ENCODE measurements around the gene DNAAF9. TPM values are rescaled to one million over a fixed set of nuclear protein-coding genes. Genes with fewer than 3 reads are reported as not detected.
A peak's percentile ranks its signal among the peaks of the same experiment; 100 is the strongest.
"Not testable (repeated sequence)": the region's sequence is repeated elsewhere in the genome, so short reads cannot be mapped to it uniquely, and the experiment has no call there.

DNAAF9 gene
- total and polyA plus RNA-seq, 2 donors = 2.8 to 6.2 TPM

DNA sequence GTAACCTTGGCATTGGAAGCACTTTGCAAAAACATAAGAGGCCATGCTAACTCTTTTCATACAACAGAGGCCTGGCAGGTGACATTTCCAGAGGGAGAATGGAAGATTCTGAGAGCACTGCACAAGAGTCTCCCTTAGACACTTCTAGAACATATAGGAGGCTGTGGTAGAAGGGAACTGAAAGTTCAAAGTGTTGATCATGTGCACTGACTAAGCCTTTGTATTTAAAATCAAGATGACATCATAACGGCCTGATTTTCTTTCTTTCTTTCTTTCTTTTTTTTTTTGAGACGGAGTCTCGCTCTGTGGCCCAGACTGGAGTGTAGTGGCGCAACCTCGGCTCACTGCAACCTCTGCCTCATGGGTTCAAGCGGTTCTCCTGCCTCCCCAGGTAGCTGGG, 26.8 kb upstream of the DNAAF9 start:
- no peaks in the 10 kb centered on the region for H3K9me3 ChIP-seq (ENCODE audit: control insufficient read depth in 2 of 2, insufficient read depth in 1 of 2, low read length in 1 of 2)

DNA sequence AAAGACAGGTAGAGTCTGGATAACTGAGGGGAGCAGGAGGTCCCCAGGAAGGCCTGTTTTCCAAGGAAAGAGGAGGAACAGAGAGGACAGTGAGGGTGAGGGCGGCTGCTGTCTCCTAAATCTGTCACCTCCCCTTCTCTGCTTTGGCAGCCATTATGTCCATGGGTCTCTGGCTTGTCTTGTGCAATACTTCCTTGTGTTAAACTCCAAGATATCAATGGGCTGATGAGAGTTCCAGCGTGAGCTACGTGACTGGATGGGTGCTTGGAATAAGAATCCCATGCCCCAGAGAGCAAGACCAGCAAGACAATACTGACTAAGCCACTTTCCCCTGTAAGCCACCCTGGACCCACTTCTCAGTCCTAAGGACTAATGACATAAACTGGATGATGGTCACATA, 26.3 kb upstream of the DNAAF9 start:
- H3K4me1 ChIP-seq (ENCODE audit: control insufficient read depth in 2 of 2, insufficient read depth in 2 of 2, low read length in 2 of 2) = peaks cover 0 to 3% of the 10 kb centered on the region in 2 donors
- H3K27ac ChIP-seq (ENCODE audit: low read depth in 1 of 2, low read length in 1 of 2) = no peak overlapping the region
- DNase-seq (ENCODE audit: low read depth in 6 of 9, low spot score in 9 of 9) = no peak
- H3K27me3 ChIP-seq (ENCODE audit: control insufficient read depth in 2 of 2, insufficient read depth in 1 of 2, low read length in 1 of 2) = peaks cover 0 to 7% of the 10 kb centered on the region in 2 donors
- no peak overlapping the region for H3K4me3 ChIP-seq (ENCODE audit: low read length in 2 of 2)
- WGBS = 79% methylated on average over 3 of the region's 3 CpGs
- no peaks in the 10 kb centered on the region for H3K9me3 ChIP-seq (ENCODE audit: control insufficient read depth in 2 of 2, insufficient read depth in 1 of 2, low read length in 1 of 2)
- no peaks in the 10 kb centered on the region for H3K36me3 ChIP-seq (ENCODE audit: control insufficient read depth in 2 of 2, insufficient read depth in 2 of 2, low read length in 1 of 2)

More for the DNA sequence above, 26.8 kb upstream of the DNAAF9 start:
- Histone ChIP-seq H3K27me3 (ENCODE audit: control insufficient read depth in 2 of 2, insufficient read depth in 1 of 2, low read length in 1 of 2) (peaks cover 0 to 7% of the 10 kb centered on the region in 2 donors), H3K27ac (ENCODE audit: low read depth in 1 of 2, low read length in 1 of 2) (no peak overlapping the region), H3K36me3 (ENCODE audit: control insufficient read depth in 2 of 2, insufficient read depth in 2 of 2, low read length in 1 of 2) (no peaks in the 10 kb centered on the region), H3K4me3 (ENCODE audit: low read length in 2 of 2) (no peak overlapping the region), H3K4me1 (ENCODE audit: control insufficient read depth in 2 of 2, insufficient read depth in 2 of 2, low read length in 2 of 2) (peaks cover 0 to 3% of the 10 kb centered on the region in 2 donors)
- DNase-seq (ENCODE audit: low read depth in 6 of 9, low spot score in 9 of 9) = no peak
- 96% methylated on average over 6 of the region's 6 CpGs for WGBS

DNA sequence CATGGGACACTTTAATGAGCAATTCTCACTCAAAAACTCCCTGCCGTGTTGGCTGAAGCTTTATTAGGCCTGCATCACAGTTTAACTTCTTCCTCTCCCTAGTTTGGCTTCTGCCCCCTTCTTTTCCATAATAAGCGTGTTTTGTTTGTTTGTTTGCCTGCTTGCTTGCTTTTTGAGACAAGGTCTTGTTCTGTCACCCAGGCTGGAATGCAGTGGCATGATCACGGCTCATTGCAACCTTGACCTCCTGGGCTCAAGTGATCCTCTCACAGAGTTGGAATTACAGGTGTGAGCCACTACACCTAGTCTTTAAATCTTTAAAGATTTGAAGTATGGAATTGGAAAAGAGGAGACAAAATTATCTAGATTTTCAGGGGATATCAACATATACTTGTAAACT, 25.4 kb upstream of the DNAAF9 start:
- no peaks in the 10 kb centered on the region for H3K36me3 ChIP-seq (ENCODE audit: control insufficient read depth in 2 of 2, insufficient read depth in 2 of 2, low read length in 1 of 2)
- peaks cover 0 to 3% of the 10 kb centered on the region in 2 donors for H3K4me1 ChIP-seq (ENCODE audit: control insufficient read depth in 2 of 2, insufficient read depth in 2 of 2, low read length in 2 of 2)
- DNase-seq (ENCODE audit: low read depth in 6 of 9, low spot score in 9 of 9) = no peak
- 96% methylated on average over 3 of the region's 3 CpGs for WGBS
- H3K9me3 ChIP-seq (ENCODE audit: control insufficient read depth in 2 of 2, insufficient read depth in 1 of 2, low read length in 1 of 2) = no peaks in the 10 kb centered on the region
- no peak overlapping the region for H3K4me3 ChIP-seq (ENCODE audit: low read length in 2 of 2)
- peaks cover 0 to 7% of the 10 kb centered on the region in 2 donors for H3K27me3 ChIP-seq (ENCODE audit: control insufficient read depth in 2 of 2, insufficient read depth in 1 of 2, low read length in 1 of 2)
- no peak overlapping the region for H3K27ac ChIP-seq (ENCODE audit: low read depth in 1 of 2, low read length in 1 of 2)

DNA sequence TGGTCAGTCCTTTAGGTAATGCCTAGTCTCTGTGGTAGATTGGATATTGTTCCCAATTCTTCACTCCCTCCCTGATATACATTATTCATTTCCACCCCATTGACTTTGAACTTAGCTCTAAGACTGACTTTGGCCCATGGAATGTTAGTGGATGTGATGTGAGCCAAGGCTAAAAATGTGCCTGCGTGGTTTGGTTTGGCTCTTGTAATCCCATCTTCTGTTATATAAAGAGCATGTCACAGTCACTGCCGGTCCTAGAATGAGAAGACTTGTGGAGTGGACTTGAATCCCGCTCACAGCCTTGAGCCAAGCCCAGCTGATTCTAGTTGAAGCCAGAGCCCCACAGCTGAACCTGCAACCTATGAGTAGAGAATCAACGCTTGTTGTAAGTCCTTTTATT, 23.6 kb upstream of the DNAAF9 start:
- H3K9me3 ChIP-seq (ENCODE audit: control insufficient read depth in 2 of 2, insufficient read depth in 1 of 2, low read length in 1 of 2) = no peaks in the 10 kb centered on the region
- no peaks in the 10 kb centered on the region for H3K36me3 ChIP-seq (ENCODE audit: control insufficient read depth in 2 of 2, insufficient read depth in 2 of 2, low read length in 1 of 2)
- 98% methylated on average over 4 of the region's 4 CpGs for WGBS
- H3K27me3 ChIP-seq (ENCODE audit: control insufficient read depth in 2 of 2, insufficient read depth in 1 of 2, low read length in 1 of 2) = peaks cover 0 to 7% of the 10 kb centered on the region in 2 donors
- H3K27ac ChIP-seq (ENCODE audit: low read depth in 1 of 2, low read length in 1 of 2) = no peak overlapping the region
- no peak overlapping the region for H3K4me3 ChIP-seq (ENCODE audit: low read length in 2 of 2)
- H3K4me1 ChIP-seq (ENCODE audit: control insufficient read depth in 2 of 2, insufficient read depth in 2 of 2, low read length in 2 of 2) = peaks cover 0 to 3% of the 10 kb centered on the region in 2 donors
- DNase-seq (ENCODE audit: low read depth in 6 of 9, low spot score in 9 of 9) = no peak

DNA sequence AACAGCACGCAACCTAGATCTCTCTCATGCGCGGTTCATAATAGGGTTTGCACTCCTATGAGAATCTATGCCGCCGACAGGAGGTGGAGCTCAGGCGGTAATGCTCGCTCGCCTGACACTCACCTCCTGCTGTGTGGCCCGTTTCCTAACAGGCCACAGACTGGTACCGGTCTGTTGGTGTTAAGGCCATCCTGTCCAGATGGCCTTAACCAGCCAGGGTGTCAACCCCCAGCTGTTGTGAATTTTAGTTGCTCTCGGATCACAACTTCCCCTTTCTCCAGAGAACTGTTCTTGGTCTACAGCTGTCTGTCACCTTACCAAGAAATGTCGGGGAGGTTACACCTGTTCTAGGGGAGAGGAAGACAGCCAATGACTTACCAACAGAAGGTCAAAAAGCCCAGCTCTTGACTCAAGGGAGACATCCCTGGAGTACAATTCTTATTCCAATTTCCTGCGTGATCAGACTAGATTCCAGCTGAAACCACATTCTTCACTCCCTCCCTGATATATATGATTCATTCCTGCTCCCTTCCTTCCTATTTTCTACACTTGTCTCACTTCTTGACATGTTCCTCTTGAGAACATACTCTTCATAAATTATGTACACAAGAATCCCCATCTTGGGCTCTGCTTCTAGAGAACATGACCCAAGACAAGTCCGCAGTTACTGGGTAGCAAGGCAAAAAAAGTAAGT, 23.1 kb upstream of the DNAAF9 start:
- DNase-seq (ENCODE audit: low read depth in 6 of 9, low spot score in 9 of 9) = peak in 2 of 9 donors; percentile 6 to 9
- H3K36me3 ChIP-seq (ENCODE audit: control insufficient read depth in 2 of 2, insufficient read depth in 2 of 2, low read length in 1 of 2) = no peaks in the 10 kb centered on the region
- no peak overlapping the region for H3K4me3 ChIP-seq (ENCODE audit: low read length in 2 of 2)
- peaks cover 0 to 7% of the 10 kb centered on the region in 2 donors for H3K27me3 ChIP-seq (ENCODE audit: control insufficient read depth in 2 of 2, insufficient read depth in 1 of 2, low read length in 1 of 2)
- no peak overlapping the region for H3K27ac ChIP-seq (ENCODE audit: low read depth in 1 of 2, low read length in 1 of 2)
- no peaks in the 10 kb centered on the region for H3K9me3 ChIP-seq (ENCODE audit: control insufficient read depth in 2 of 2, insufficient read depth in 1 of 2, low read length in 1 of 2)
- WGBS = 22% methylated on average over 14 of the region's 14 CpGs
- H3K4me1 ChIP-seq (ENCODE audit: control insufficient read depth in 2 of 2, insufficient read depth in 2 of 2, low read length in 2 of 2) = peaks cover 0 to 3% of the 10 kb centered on the region in 2 donors

DNA sequence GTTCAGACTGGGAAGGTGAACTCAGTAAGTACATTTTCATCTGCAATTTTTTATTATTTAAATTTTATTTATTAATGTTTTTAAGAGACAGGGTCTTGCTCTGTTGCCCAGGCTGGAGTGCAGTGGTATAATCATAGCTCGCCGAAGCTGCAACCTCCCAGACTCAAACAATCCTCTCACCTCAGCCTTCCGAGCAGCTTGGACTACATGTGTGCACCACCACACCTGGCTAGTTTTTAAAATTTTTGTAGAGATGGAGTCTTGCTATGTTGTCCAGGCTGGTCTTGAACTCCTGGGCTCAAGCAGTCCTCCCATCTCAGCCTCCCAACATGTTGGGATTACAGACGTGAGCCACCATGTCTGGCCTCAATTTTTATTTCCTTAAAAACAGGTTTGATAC, 19.3 kb upstream of the DNAAF9 start:
- not testable (repeated sequence) for H3K36me3 ChIP-seq (ENCODE audit: control insufficient read depth in 2 of 2, insufficient read depth in 2 of 2, low read length in 1 of 2); H3K27me3 ChIP-seq (ENCODE audit: control insufficient read depth in 2 of 2, insufficient read depth in 1 of 2, low read length in 1 of 2); DNase-seq (ENCODE audit: low read depth in 6 of 9, low spot score in 9 of 9); H3K4me1 ChIP-seq (ENCODE audit: control insufficient read depth in 2 of 2, insufficient read depth in 2 of 2, low read length in 2 of 2); H3K27ac ChIP-seq (ENCODE audit: low read depth in 1 of 2, low read length in 1 of 2); H3K4me3 ChIP-seq (ENCODE audit: low read length in 2 of 2); H3K9me3 ChIP-seq (ENCODE audit: control insufficient read depth in 2 of 2, insufficient read depth in 1 of 2, low read length in 1 of 2)
- 85% methylated on average over 4 of the region's 4 CpGs for WGBS

DNA sequence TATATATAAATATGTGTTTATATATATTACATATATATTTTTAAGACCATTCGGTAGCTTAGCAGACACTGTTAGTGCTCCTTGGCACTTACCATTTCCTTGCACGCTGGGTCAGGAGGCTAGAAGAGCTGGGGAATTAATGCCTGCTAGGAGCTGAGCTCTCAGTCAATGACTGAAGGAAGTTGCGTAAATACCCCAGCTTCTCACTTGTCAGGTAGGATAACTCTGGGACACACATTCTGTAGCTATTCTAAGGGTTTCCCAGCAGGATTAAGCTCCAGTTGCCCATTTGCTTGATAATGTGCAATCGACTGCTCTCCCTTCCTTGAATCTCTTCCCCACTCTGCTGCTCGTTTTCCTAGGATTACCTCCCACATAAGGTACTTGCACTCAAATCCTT, 15.7 kb upstream of the DNAAF9 start:
- Histone ChIP-seq H3K27ac (ENCODE audit: low read depth in 1 of 2, low read length in 1 of 2) (no peak overlapping the region), H3K4me3 (ENCODE audit: low read length in 2 of 2) (no peak overlapping the region), H3K36me3 (ENCODE audit: control insufficient read depth in 2 of 2, insufficient read depth in 2 of 2, low read length in 1 of 2) (no peaks in the 10 kb centered on the region)

DNA sequence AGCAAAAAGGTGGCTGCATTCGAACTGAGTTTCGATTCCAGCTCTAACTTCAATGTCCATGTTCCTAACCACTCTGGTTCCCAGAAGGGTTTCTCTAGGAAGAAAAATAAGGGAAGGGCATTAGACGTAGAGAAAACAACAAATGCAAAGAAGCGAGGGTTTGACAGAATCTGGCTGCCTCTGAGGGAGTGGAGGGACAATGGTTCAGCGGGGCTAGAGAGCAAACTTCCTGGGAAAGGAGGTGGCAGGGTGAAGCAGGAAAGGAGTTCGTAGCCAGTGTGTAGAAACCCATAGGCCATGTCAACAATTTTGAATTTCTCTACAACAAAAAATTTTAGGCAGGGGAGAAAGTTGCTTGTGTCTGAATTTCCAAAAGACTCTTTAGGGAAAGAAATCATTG, 14.5 kb upstream of the DNAAF9 start:
- Histone ChIP-seq H3K4me1 (ENCODE audit: control insufficient read depth in 2 of 2, insufficient read depth in 2 of 2, low read length in 2 of 2) (no peaks in the 10 kb centered on the region), H3K4me3 (ENCODE audit: low read length in 2 of 2) (no peak overlapping the region), H3K9me3 (ENCODE audit: control insufficient read depth in 2 of 2, insufficient read depth in 1 of 2, low read length in 1 of 2) (no peaks in the 10 kb centered on the region), H3K27ac (ENCODE audit: low read depth in 1 of 2, low read length in 1 of 2) (no peak overlapping the region), H3K27me3 (ENCODE audit: control insufficient read depth in 2 of 2, insufficient read depth in 1 of 2, low read length in 1 of 2) (no peaks in the 10 kb centered on the region), H3K36me3 (ENCODE audit: control insufficient read depth in 2 of 2, insufficient read depth in 2 of 2, low read length in 1 of 2) (no peaks in the 10 kb centered on the region)
- no peak for DNase-seq (ENCODE audit: low read depth in 6 of 9, low spot score in 9 of 9)
- WGBS = 94% methylated on average over 6 of the region's 6 CpGs

More for the DNA sequence above, 15.7 kb upstream of the DNAAF9 start:
- Histone ChIP-seq H3K9me3 (ENCODE audit: control insufficient read depth in 2 of 2, insufficient read depth in 1 of 2, low read length in 1 of 2) (no peaks in the 10 kb centered on the region), H3K27me3 (ENCODE audit: control insufficient read depth in 2 of 2, insufficient read depth in 1 of 2, low read length in 1 of 2) (no peaks in the 10 kb centered on the region), H3K4me1 (ENCODE audit: control insufficient read depth in 2 of 2, insufficient read depth in 2 of 2, low read length in 2 of 2) (no peaks in the 10 kb centered on the region)
- DNase-seq (ENCODE audit: low read depth in 6 of 9, low spot score in 9 of 9) = no peak
- WGBS = 82% methylated on average over 5 of the region's 5 CpGs

DNA sequence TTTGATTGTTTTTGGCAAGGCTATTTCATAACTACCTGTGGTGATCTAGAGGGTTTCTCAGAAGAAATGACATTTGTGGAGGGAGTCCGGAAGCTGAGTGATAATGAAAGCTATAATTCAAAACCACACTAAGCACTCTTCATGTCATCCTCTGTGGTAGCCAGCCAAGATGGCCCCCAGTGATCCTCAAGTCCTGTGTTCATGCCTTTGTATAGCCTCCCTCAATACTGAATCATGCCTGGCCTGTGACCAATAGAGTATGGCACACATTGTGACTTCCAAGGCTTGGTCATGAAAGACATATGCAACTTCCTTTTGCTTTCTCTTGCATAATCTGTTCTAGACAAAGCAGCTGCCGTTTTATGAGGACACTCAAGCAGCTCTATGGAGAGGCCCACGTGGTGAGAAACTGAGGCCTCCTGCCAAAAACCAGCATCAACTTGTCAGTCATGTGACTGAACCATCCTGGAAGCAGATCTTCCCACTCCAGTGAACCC, 12.8 kb upstream of the DNAAF9 start:
- 84% methylated on average over 3 of the region's 3 CpGs for WGBS
- peak in 1 of 9 donors; percentile 14 for DNase-seq (ENCODE audit: low read depth in 6 of 9, low spot score in 9 of 9)
- H3K27ac ChIP-seq (ENCODE audit: low read depth in 1 of 2, low read length in 1 of 2) = peak overlapping the region in 1 of 2 donors; percentile 8

More for the DNA sequence above, 12.8 kb upstream of the DNAAF9 start:
- Histone ChIP-seq H3K27me3 (ENCODE audit: control insufficient read depth in 2 of 2, insufficient read depth in 1 of 2, low read length in 1 of 2) (no peaks in the 10 kb centered on the region), H3K4me1 (ENCODE audit: control insufficient read depth in 2 of 2, insufficient read depth in 2 of 2, low read length in 2 of 2) (no peaks in the 10 kb centered on the region), H3K4me3 (ENCODE audit: low read length in 2 of 2) (no peak overlapping the region), H3K36me3 (ENCODE audit: control insufficient read depth in 2 of 2, insufficient read depth in 2 of 2, low read length in 1 of 2) (no peaks in the 10 kb centered on the region), H3K9me3 (ENCODE audit: control insufficient read depth in 2 of 2, insufficient read depth in 1 of 2, low read length in 1 of 2) (no peaks in the 10 kb centered on the region)

All from thymus (tissue), 11 donors.